ENCODE measurements around the gene BAMBI. TPM values are rescaled to one million over a fixed set of nuclear protein-coding genes. Genes with fewer than 3 reads are reported as not detected.

The BAMBI gene
- total RNA-seq, 1 experiment from 2014 or later, result 44.6 TPM

Other genes with a start within 250 kb of the BAMBI start
- gene WAC, start 144.4 kb upstream of the BAMBI start, total RNA-seq (2014; rRNA removed; shearing (Covaris generic)), result 70.2 and 91.7 TPM in 2 replicates

Measured in RPMI7951 (cell line).